IPS-NIHi11 (cell line): Measurements from ENCODE around the gene GABRR3.
A peak's percentile ranks its signal among the peaks of the same experiment; 100 is the strongest.

Source experiments
- DNase-seq: peaks from one replicate; pipeline ENCODE4 v3.0.0; 2012; ENCODE audit warnings: mixed read lengths, low spot score

GABRR3 gene

GRCh38 chr3:97988784-97989568 is 46.1 kb downstream of the GABRR3 start:
- DNase-seq, result no peak

GRCh38 chr3:97987306-97987705 is 47.8 kb downstream of the GABRR3 start:
- DNase-seq, result no peak

- DNase-seq, result no peak
Observed at GRCh38 chr3:97983933-97984491, 51.1 kb downstream of the GABRR3 start.

- DNase-seq, result no peak
Observed at GRCh38 chr3:97981886-97982285, 53.2 kb downstream of the GABRR3 start.

GRCh38 chr3:97979610-97980009 is 55.5 kb downstream of the GABRR3 start:
- peak; percentile 13 for DNase-seq

- no peak for DNase-seq
Observed at GRCh38 chr3:97975466-97975865, 59.6 kb downstream of the GABRR3 start.

- no peak for DNase-seq
Observed at GRCh38 chr3:97974996-97975395, 60.1 kb downstream of the GABRR3 start.

GRCh38 chr3:97972976-97973375 is 62.1 kb downstream of the GABRR3 start:
- no peak for DNase-seq

GRCh38 chr3:97971679-97972567 is 63.2 kb downstream of the GABRR3 start, which contains the start of gene RIOX2:
RIOX2 (minus strand) TSS chr3:97972431; CDS start chr3:97967593, 4,838 bp downstream.
- DNase-seq, result peak; percentile 77

GRCh38 chr3:97970956-97971620 is 64.0 kb downstream of the GABRR3 start:
- no peak for DNase-seq

- DNase-seq, result no peak
Observed at GRCh38 chr3:97970156-97970555, 65.0 kb downstream of the GABRR3 start.

- DNase-seq, result no peak
Observed at GRCh38 chr3:97969541-97969940, 65.6 kb downstream of the GABRR3 start.

- no peak for DNase-seq
Observed at GRCh38 chr3:97968376-97968775, 66.7 kb downstream of the GABRR3 start.

GRCh38 chr3:97967966-97968365 is 67.1 kb downstream of the GABRR3 start:
- peak; percentile 24 for DNase-seq

GRCh38 chr3:97960993-97961766 is 73.9 kb downstream of the GABRR3 start:
- DNase-seq, result no peak

- DNase-seq, result no peak
Observed at GRCh38 chr3:97960551-97960950, 74.6 kb downstream of the GABRR3 start.

- no peak for DNase-seq
Observed at GRCh38 chr3:97959872-97960271, 75.2 kb downstream of the GABRR3 start.

- no peak for DNase-seq
Observed at GRCh38 chr3:97958796-97959195, 76.3 kb downstream of the GABRR3 start.

GRCh38 chr3:97958396-97958795 is 76.7 kb downstream of the GABRR3 start:
- no peak for DNase-seq

GRCh38 chr3:97957617-97958311 is 77.4 kb downstream of the GABRR3 start:
- DNase-seq, result no peak

GRCh38 chr3:97956051-97956450 is 79.1 kb downstream of the GABRR3 start:
- DNase-seq, result no peak
